ENCODE results near the gene TULP1.
"Not testable (repeated sequence)": the region's sequence is repeated elsewhere in the genome, so short reads cannot be mapped to it uniquely, and the experiment has no call there.

TULP1 gene

GRCh38 chr6:35512740-35513139 lies at the start of gene TULP1:
TSS of gene TULP1 (minus strand) at chr6:35512896. CDS start at chr6:35512858, 38 bp downstream.
- DNase-seq: no peak

GRCh38 chr6:35562060-35562459 lies 49.4 kb upstream of the TULP1 start:
- DNase-seq: no peak

GRCh38 chr6:35561113-35561512 lies 48.4 kb upstream of the TULP1 start:
- no peak for DNase-seq

GRCh38 chr6:35558571-35558970 lies 45.9 kb upstream of the TULP1 start:
- no peak for DNase-seq

GRCh38 chr6:35557239-35557638 lies 44.5 kb upstream of the TULP1 start:
- DNase-seq: no peak

- no peak for DNase-seq
These were observed 42.1 kb upstream of the TULP1 start for GRCh38 chr6:35554811-35555210.

- DNase-seq: no peak
These were observed 40.6 kb upstream of the TULP1 start for GRCh38 chr6:35553315-35553714.

GRCh38 chr6:35552285-35552917 lies 39.7 kb upstream of the TULP1 start:
- DNase-seq: peak; percentile 18

GRCh38 chr6:35550437-35550836 lies 37.7 kb upstream of the TULP1 start:
- DNase-seq: no peak

- DNase-seq: no peak
These were observed 35.0 kb upstream of the TULP1 start for GRCh38 chr6:35547676-35548075.

- peak; percentile 54 for DNase-seq
These were observed 32.2 kb upstream of the TULP1 start for GRCh38 chr6:35544769-35545361.

- no peak for DNase-seq
These were observed 30.9 kb upstream of the TULP1 start for GRCh38 chr6:35543459-35544193.

GRCh38 chr6:35541836-35542235 lies 29.1 kb upstream of the TULP1 start:
- no peak for DNase-seq

- no peak for DNase-seq
These were observed 26.5 kb upstream of the TULP1 start for GRCh38 chr6:35539223-35539622.

GRCh38 chr6:35535847-35536246 lies 23.2 kb upstream of the TULP1 start:
- DNase-seq: not testable (repeated sequence)

GRCh38 chr6:35534407-35535170 lies 21.9 kb upstream of the TULP1 start:
- no peak for DNase-seq

- DNase-seq: no peak
These were observed 21.3 kb upstream of the TULP1 start for GRCh38 chr6:35533981-35534380.

- no peak for DNase-seq
These were observed 19.4 kb upstream of the TULP1 start for GRCh38 chr6:35532126-35532525.

GRCh38 chr6:35524380-35525020 lies 11.8 kb upstream of the TULP1 start:
- DNase-seq: no peak

GRCh38 chr6:35522660-35523658 lies 10.3 kb upstream of the TULP1 start:
- peak; percentile 63 for DNase-seq

GRCh38 chr6:35522151-35522550 lies 9.5 kb upstream of the TULP1 start:
- DNase-seq: no peak

GRCh38 chr6:35521235-35521634 lies 8.5 kb upstream of the TULP1 start:
- no peak for DNase-seq
